Measurements from ENCODE around the gene SLCO1A2. TPM values are rescaled to one million over a fixed set of nuclear protein-coding genes. Genes with fewer than 3 reads are reported as not detected.

SLCO1A2 gene
- total RNA-seq, 6 experiments from 2014 or later: 0.06 to 19.8 (median 3.2) TPM; not detected in 1

- WGBS (ENCODE audit: insufficient coverage, low coverage, low lambda C conversion rate, missing lambda C conversion rate): 50% methylated on average over 4 of the region's 4 CpGs
- intact Hi-C loops (cut with DNase I): no loop called here
- H3K27ac ChIP-seq: peak overlapping the region in 2 of 3 donors; percentile 44 to 84
- no peak for TF ChIP-seq POLR2A (IDR thresholded peaks at IDR 0.05)
- TF ChIP-seq CTCF (IDR thresholded peaks at IDR 0.05): no peak
- no peaks in the 10 kb centered on the region for H3K9me3 ChIP-seq
- no peak overlapping the region for H3K4me3 ChIP-seq
- H3K36me3 ChIP-seq: no peaks in the 10 kb centered on the region
- H3K27me3 ChIP-seq: no peaks in the 10 kb centered on the region
- DNase-seq (no peak), ATAC-seq (peak; percentile 52 to 59 (median 56))
- H3K4me1 ChIP-seq: peaks cover 0 to 34% (median 14%) of the 10 kb centered on the region in 4 donors
Measured at GRCh38 chr12:21353948-21354347, 19.2 kb upstream of the SLCO1A2 start.

GRCh38 chr12:21353487-21353886 lies 18.8 kb upstream of the SLCO1A2 start:
- Histone ChIP-seq H3K9me3 (no peaks in the 10 kb centered on the region), H3K4me1 (peaks cover 0 to 34% (median 14%) of the 10 kb centered on the region in 4 donors), H3K4me3 (no peak overlapping the region), H3K27me3 (no peaks in the 10 kb centered on the region), H3K27ac (peak overlapping the region in 2 of 3 donors; percentile 44 to 84), H3K36me3 (no peaks in the 10 kb centered on the region)
- intact Hi-C loops (cut with DNase I): no loop called here
- 21% methylated on average over 1 of the region's 1 CpG for WGBS (ENCODE audit: insufficient coverage, low coverage, low lambda C conversion rate, missing lambda C conversion rate)
- peak in 2 of 3 donors; percentile 66 to 67 for DNase-seq
- peak; percentile 40 to 71 (median 58) for ATAC-seq
- TF ChIP-seq CTCF (IDR thresholded peaks at IDR 0.05): no peak
- no peak for TF ChIP-seq POLR2A (IDR thresholded peaks at IDR 0.05)

- peak; percentile 83 to 95 (median 92) for ATAC-seq
- no peak for TF ChIP-seq POLR2A (IDR thresholded peaks at IDR 0.05)
- TF ChIP-seq CTCF (IDR thresholded peaks at IDR 0.05): no peak
- H3K27ac ChIP-seq: peak overlapping the region in 2 of 3 donors; percentile 72 to 84
- H3K36me3 ChIP-seq: no peaks in the 10 kb centered on the region
- 23% methylated on average over 1 of the region's 1 CpG for WGBS (ENCODE audit: insufficient coverage, low coverage, low lambda C conversion rate, missing lambda C conversion rate)
- H3K4me1 ChIP-seq: peaks cover 0 to 39% (median 14%) of the 10 kb centered on the region in 4 donors
- no peak overlapping the region for H3K4me3 ChIP-seq
- H3K27me3 ChIP-seq: no peaks in the 10 kb centered on the region
- no peaks in the 10 kb centered on the region for H3K9me3 ChIP-seq
- DNase-seq: peak in 1 of 3 donors; percentile 50
- intact Hi-C loops (cut with DNase I): no loop called here
Measured at GRCh38 chr12:21350975-21351374, 16.3 kb upstream of the SLCO1A2 start.

GRCh38 chr12:21346542-21347205 lies 12.0 kb upstream of the SLCO1A2 start:
- Histone ChIP-seq H3K27me3 (no peaks in the 10 kb centered on the region), H3K4me3 (no peak overlapping the region), H3K36me3 (no peaks in the 10 kb centered on the region), H3K4me1 (peaks cover 0 to 19% (median 3%) of the 10 kb centered on the region in 4 donors), H3K27ac (no peak overlapping the region), H3K9me3 (no peaks in the 10 kb centered on the region)
- intact Hi-C loops (cut with DNase I): no loop called here
- no peak for ATAC-seq
- TF ChIP-seq CTCF (IDR thresholded peaks at IDR 0.05) (no peak), POLR2A (IDR thresholded peaks at IDR 0.05) (no peak)
- no peak for DNase-seq
- 63% methylated on average over 1 of the region's 1 CpG for WGBS (ENCODE audit: insufficient coverage, low coverage, low lambda C conversion rate, missing lambda C conversion rate)

Data from right lobe of liver (tissue), 6 donors.